Stomach smooth muscle (tissue), 2 donors: Measurements from ENCODE around the gene NAIF1.
"Not testable (repeated sequence)": the region's sequence is repeated elsewhere in the genome, so short reads cannot be mapped to it uniquely, and the experiment has no call there.

Experiments used
- H3K27ac ChIP-seq: one replicate; pipeline ENCODE4 v1.7.0; 2013; ENCODE audit warnings: mild to moderate bottlenecking, low read length, inconsistent platforms
- H3K27me3 ChIP-seq, 2 donors: one replicate each; pipeline ENCODE4 v1.7.0; 2013; ENCODE audit warnings: low read length in 2 of 2; ENCODE audit not compliant: insufficient read depth in 2 of 2, control insufficient read depth in 1 of 2
- H3K36me3 ChIP-seq, 2 donors: one replicate each; pipeline ENCODE4 v1.7.0; 2013; ENCODE audit warnings: low read length in 2 of 2; ENCODE audit not compliant: control insufficient read depth in 2 of 2, insufficient read depth in 2 of 2
- H3K4me1 ChIP-seq: one replicate; pipeline ENCODE4 v1.7.0; 2013; ENCODE audit warnings: low read length; ENCODE audit not compliant: control insufficient read depth, insufficient read depth
- H3K4me3 ChIP-seq, 2 donors: one replicate each; pipeline ENCODE4 v1.7.0; 2013; ENCODE audit warnings: low read length in 2 of 2
- H3K9ac ChIP-seq, 2 donors: one replicate each; pipeline ENCODE4 v1.7.0; 2013; ENCODE audit warnings: low read length in 2 of 2, mild to moderate bottlenecking in 1 of 2
- H3K9me3 ChIP-seq, 2 donors: one replicate each; pipeline ENCODE4 v1.7.0; 2013; ENCODE audit warnings: low read length in 2 of 2; ENCODE audit not compliant: control insufficient read depth in 2 of 2
- donor health status: healthy.
- donor health status: Pancreatic carcinoma.

The NAIF1 gene

DNA sequence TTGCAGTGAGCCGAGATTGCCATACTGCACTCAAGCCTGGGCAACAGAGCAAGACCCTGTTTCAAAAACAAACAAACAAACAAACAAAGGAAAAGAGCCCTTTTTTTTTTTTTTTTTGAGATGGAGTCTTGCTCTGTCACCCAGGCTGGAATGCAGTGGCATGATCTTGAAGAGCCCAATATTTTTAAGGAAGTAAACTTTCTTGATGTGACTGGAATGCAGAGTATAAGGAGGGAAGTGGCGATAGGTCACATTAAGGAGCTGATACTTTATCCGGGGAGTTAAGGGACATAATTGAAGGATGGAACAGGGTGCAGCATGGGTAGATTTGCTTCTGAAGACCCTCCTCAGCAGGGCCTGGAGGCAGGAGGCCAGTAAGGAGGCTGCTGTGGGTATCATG is 13.0 kb downstream of the NAIF1 start:
- Histone ChIP-seq H3K36me3 (no peaks in the 10 kb centered on the region), H3K4me1 (peaks cover 18% of the 10 kb centered on the region), H3K9ac (no peak overlapping the region), H3K4me3 (no peak overlapping the region), H3K27ac (no peak overlapping the region), H3K27me3 (no peaks in the 10 kb centered on the region), H3K9me3 (no peaks in the 10 kb centered on the region)

DNA sequence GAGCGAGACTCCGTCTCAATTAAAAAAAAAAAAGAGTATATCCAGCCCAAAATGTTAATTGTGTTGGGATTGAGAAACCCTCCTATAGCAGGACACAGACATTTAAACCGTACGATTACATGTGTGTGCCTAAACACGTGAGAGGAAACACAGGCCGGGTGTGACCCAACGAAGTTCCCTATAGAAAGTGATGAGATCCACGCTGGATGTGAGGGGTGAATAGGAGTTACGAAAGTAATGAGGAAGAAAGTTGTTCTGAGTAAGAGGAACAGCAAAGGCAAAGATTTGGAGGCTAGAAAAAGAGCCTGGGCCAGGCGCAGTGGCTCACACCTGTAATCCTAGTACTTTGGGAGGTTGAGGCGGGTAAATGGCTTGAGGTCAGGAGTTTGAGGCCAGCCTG is 13.6 kb downstream of the NAIF1 start:
- Histone ChIP-seq H3K27me3 (no peaks in the 10 kb centered on the region), H3K9ac (no peak overlapping the region), H3K27ac (no peak overlapping the region), H3K36me3 (no peaks in the 10 kb centered on the region), H3K9me3 (no peaks in the 10 kb centered on the region), H3K4me3 (no peak overlapping the region), H3K4me1 (peaks cover 18% of the 10 kb centered on the region)

GRCh38 chr9:128051932-128052709 is 15.0 kb downstream of the NAIF1 start:
- H3K36me3 ChIP-seq = no peaks in the 10 kb centered on the region
- H3K4me3 ChIP-seq = no peak overlapping the region
- H3K4me1 ChIP-seq = peaks cover 12% of the 10 kb centered on the region
- no peaks in the 10 kb centered on the region for H3K9me3 ChIP-seq
- no peak overlapping the region for H3K9ac ChIP-seq
- no peak overlapping the region for H3K27ac ChIP-seq
- H3K27me3 ChIP-seq = no peaks in the 10 kb centered on the region

DNA sequence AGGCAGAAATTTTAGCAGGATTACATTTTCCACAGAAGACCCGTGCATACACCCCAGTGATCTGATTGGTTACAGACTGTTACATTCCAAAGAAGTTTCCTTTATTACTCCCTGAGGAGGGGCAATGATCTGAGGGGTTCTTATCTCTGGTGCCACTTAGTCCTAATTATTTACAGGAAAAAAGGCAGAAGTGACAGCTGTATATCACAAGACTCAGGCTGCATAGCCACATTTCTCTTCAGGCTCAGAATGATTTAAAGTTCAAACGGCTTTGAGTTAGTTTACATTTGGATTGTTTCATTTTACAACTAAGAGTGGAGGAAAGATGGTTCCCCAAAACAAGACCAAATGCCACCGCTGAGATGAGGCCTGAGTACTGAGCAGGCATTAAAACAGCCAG is 17.3 kb downstream of the NAIF1 start:
- Histone ChIP-seq H3K9me3 (no peaks in the 10 kb centered on the region), H3K27ac (no peak overlapping the region), H3K9ac (no peak overlapping the region), H3K4me3 (no peak overlapping the region), H3K27me3 (no peaks in the 10 kb centered on the region), H3K4me1 (peaks cover 5% of the 10 kb centered on the region), H3K36me3 (no peaks in the 10 kb centered on the region)

GRCh38 chr9:128048663-128049062 is 18.5 kb downstream of the NAIF1 start:
- Histone ChIP-seq H3K27ac (no peak overlapping the region), H3K9ac (no peak overlapping the region)

DNA sequence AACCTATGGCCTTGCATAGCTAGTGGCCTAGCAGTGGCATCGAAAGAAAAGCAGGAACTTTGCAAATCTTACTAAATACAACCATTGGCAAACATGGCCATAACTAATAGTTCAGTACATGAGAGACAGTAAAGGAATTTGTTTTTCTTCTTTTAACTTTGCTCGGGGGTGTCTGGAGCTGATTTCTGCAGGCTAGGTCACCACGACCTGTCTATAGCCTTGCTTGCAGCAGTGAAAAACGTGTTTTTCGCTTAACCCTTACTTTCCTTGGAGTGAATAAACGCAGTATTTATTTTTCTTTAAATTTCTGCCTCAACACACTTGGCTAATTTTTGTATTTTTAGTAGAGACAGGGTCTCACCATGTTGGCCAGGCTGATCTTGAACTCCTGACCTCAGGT is 19.9 kb downstream of the NAIF1 start:
- H3K27me3 ChIP-seq = no peaks in the 10 kb centered on the region
- H3K36me3 ChIP-seq = no peaks in the 10 kb centered on the region
- H3K4me3 ChIP-seq = no peak overlapping the region
- H3K4me1 ChIP-seq = peaks cover 5% of the 10 kb centered on the region
- no peak overlapping the region for H3K9ac ChIP-seq
- H3K27ac ChIP-seq = no peak overlapping the region
- H3K9me3 ChIP-seq = no peaks in the 10 kb centered on the region

More at GRCh38 chr9:128048663-128049062, 18.5 kb downstream of the NAIF1 start:
- Histone ChIP-seq H3K4me1 (peaks cover 5% of the 10 kb centered on the region), H3K9me3 (no peaks in the 10 kb centered on the region), H3K36me3 (no peaks in the 10 kb centered on the region), H3K4me3 (no peak overlapping the region), H3K27me3 (no peaks in the 10 kb centered on the region)

DNA sequence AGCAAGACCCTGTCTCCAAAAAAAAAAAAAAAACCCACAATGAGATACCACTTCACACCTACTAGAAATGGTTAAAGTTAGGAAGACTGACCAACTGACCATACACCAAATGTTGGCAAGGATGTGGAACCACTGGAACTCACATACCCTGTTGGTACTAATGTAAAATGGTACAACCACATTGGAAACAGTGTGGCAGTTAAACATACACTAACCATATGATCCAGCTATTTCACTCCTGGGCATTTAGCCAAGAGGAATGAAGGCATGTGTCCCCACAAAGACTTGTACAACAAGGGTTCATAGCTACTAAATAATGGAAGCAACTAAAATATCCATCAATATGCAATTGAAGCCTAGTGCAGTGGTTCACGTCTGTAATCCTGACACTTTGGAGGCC is 21.3 kb downstream of the NAIF1 start:
- Histone ChIP-seq H3K4me1 (peaks cover 5% of the 10 kb centered on the region), H3K9ac (no peak overlapping the region), H3K27me3 (no peaks in the 10 kb centered on the region), H3K36me3 (no peaks in the 10 kb centered on the region), H3K9me3 (no peaks in the 10 kb centered on the region), H3K4me3 (no peak overlapping the region), H3K27ac (no peak overlapping the region)

DNA sequence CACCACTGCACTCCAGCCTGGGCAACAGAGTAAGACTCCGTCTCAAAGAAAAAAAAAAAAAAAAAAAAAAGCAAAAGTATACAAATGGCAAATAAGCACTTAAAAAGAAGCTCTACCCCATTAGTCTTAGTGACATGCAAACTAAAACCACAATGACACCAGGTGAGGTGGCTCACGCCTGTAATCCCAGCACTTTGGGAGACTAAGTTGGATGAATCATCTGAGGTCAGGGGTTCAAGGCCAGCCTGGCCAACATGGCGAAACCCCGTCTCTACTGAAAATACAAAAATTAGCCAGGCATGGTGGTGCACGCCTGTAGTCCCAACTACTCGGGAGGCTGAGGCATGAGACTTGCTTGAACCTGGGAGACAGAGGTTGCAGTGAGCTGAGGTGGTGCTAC is 21.7 kb downstream of the NAIF1 start:
- H3K9me3 ChIP-seq, H3K36me3 ChIP-seq, H3K4me1 ChIP-seq, H3K27me3 ChIP-seq, H3K4me3 ChIP-seq, H3K9ac ChIP-seq, H3K27ac ChIP-seq: not testable (repeated sequence)

- H3K4me3 ChIP-seq = no peak overlapping the region
- H3K4me1 ChIP-seq = peaks cover 5% of the 10 kb centered on the region
- no peaks in the 10 kb centered on the region for H3K9me3 ChIP-seq
- H3K9ac ChIP-seq = no peak overlapping the region
- no peaks in the 10 kb centered on the region for H3K36me3 ChIP-seq
- no peak overlapping the region for H3K27ac ChIP-seq
- H3K27me3 ChIP-seq = no peaks in the 10 kb centered on the region
Measured at GRCh38 chr9:128043467-128043868, 23.7 kb downstream of the NAIF1 start.

GRCh38 chr9:128042043-128042442 is 25.1 kb downstream of the NAIF1 start:
- H3K9me3 ChIP-seq = no peaks in the 10 kb centered on the region
- H3K4me3 ChIP-seq = no peak overlapping the region
- peaks cover 5% of the 10 kb centered on the region for H3K4me1 ChIP-seq
- H3K27me3 ChIP-seq = no peaks in the 10 kb centered on the region
- no peaks in the 10 kb centered on the region for H3K36me3 ChIP-seq
- no peak overlapping the region for H3K27ac ChIP-seq
- no peak overlapping the region for H3K9ac ChIP-seq

DNA sequence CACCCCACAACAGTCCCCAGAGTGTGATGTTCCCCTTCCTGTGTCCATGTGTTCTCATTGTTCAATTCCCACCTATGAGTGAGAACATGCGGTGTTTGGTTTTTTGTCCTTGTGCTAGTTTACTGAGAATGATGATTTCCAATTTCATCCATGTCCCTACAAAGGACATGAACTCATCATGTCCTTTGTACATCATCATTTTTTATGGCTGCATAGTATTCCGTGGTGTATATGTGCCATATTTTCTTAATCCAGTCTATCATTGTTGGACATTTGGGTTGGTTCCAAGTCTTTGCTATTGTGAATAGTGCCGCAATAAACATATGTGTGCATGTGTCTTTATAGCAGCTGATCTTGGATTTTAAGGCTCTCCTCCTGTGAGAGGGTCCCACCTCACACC is 26.3 kb downstream of the NAIF1 start:
- H3K27me3 ChIP-seq, H3K27ac ChIP-seq, H3K4me1 ChIP-seq, H3K9me3 ChIP-seq, H3K9ac ChIP-seq, H3K4me3 ChIP-seq, H3K36me3 ChIP-seq: not testable (repeated sequence)
